Measurements from ENCODE around the gene ASIC5. TPM values are rescaled to one million over a fixed set of nuclear protein-coding genes. Genes with fewer than 3 reads are reported as not detected.

ASIC5 gene
- total RNA-seq, 1 donor from 2014 or later, result not detected

DNA sequence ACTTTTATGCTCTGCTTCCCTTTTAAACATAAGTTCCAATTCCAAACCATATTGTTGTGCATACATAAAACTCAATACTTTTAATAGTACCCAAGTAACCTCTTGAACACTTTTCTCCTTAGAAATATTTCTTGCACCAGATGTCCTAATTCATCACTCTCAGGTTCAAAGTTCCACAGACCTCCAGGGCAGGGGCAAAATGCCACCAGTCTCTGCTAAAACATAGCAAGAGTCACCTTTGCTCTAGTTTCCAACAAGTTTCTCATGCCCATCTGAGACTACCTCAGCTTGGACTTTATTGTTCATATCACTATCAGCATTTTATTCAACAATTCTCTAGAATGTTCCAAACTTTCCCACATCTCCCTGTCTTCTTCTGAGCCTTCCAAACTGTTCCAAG lies 13.7 kb upstream of the ASIC5 start:
- no peak for DNase-seq (ENCODE audit: low read depth in 2 of 2)

DNA sequence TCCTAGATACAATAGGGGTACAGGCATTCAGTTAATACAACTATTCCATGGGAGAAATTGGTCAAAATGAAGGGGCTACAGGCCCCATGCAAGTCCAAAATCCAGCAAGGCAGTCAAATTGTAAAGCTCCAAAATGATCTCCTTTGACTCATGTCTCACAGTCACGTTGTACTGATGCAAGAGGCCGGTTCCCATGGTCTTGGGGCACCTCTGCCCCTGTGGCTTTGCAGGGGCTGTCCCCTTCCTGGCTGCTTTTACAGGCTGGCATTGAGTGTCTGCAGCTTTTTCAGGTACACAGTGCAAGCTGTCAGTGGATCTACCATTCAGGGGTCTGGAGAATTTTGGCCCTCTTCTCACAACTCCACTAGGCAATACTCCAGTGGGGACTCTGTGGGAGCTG lies 12.5 kb upstream of the ASIC5 start:
- no peak for DNase-seq (ENCODE audit: low read depth in 2 of 2)

DNA sequence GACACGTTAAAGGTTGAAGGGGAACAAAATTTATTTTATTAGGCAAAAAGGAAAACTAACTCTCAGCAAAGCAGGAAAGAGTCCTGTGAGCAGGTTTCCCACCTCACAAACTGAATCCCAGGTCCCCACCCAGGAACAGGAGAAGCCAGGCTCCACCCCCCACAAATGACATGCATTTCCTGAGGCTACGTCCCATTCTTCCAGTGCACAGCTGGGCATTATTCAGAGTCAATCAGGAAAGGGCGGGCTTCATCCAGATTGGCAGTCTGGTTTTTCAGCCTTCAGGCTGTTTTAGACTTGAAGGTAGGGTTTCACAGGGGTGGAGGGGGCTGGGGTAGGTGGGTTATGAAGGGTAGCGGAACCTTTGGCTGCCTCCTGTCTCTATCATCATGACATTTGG lies 11.9 kb upstream of the ASIC5 start:
- no peak for DNase-seq (ENCODE audit: low read depth in 2 of 2)

DNA sequence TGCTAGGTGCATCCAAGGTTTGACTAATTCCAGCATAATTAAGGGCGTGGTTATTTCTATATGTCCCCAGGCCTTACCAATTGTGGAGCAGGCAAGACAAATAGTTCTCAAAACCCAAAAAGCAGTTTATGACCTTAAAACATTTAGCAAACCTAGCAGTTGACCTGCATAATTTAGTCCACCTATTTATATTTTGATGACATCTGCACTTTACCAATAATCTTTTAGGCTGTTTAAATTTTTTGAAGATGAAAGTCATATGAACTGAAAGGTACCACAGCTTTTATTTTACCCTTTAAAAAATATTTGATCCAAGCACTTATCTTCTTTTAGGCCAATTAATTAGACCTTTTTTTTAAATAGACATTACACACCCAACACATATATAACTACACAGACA lies 9.8 kb upstream of the ASIC5 start:
- no peak for DNase-seq (ENCODE audit: low read depth in 2 of 2)

DNA sequence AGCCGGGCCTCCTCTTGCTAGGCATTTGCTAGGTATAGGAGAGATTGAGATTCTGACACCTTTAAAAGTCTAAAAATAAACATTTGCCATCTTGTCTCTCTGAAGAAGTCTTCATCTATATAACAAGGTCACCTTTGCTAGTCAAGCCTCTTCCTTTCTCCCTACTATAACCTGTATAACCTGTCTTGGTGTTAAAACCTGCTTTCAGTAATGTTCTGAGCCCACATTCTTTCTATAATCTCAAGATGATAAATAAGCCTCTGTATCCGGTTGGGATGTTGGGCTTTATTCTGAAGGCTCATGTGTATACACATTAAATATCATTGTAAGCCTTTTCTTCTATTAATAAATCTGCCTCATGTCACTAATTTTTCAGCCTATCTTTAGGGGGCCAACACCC lies 10.2 kb downstream of the ASIC5 start:
- DNase-seq (ENCODE audit: low read depth in 2 of 2), result no peak

DNA sequence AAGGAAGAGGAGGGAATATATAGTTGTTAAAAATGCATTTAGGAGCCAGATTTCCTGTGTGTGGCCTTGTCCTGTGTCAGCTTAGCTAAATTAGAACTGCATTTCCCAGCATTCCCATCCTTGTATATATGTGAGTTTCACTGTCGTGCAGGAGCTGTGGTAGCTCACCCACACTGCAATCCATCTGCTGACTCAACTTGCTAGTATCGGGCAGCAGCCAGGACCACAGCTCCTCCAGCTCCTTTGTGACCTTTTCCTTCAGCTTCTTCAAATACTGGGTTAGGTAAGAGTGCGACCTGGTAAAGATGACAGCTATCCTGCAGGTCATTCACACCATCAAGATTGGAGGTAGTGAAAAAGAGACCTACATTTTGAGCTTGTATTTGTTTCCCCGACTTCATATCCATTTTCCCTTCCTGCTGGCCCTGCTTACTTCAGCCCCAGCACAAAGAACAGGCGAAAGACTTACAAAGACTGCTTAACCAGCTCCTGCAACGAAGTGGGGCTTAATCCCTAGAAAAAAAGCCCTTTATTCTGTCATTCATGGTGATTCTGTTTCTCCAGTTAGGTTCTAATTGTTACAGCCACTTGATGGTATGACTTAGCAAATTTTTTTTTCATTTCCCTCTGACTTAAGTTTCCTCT lies 11.4 kb downstream of the ASIC5 start:
- no peak for DNase-seq (ENCODE audit: low read depth in 2 of 2)

DNA sequence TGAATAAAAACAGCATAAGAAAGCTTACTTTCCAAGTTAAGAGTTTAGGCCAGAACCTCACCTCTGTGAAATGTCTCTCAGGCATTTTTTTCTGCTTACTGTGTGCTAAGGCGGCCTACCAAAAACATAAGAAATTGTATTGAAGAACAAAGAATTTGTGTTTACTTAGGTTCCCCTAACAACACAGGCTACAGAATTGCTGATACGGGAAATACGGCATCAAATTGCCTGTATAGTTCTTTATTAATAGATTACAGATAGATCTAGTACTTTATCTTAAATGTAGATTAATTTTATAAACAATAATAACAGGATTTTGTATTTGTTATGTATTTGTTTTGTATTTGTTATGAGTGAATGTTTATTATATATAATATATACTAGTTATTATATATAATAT lies 12.9 kb downstream of the ASIC5 start:
- DNase-seq (ENCODE audit: low read depth in 2 of 2), result no peak

DNA sequence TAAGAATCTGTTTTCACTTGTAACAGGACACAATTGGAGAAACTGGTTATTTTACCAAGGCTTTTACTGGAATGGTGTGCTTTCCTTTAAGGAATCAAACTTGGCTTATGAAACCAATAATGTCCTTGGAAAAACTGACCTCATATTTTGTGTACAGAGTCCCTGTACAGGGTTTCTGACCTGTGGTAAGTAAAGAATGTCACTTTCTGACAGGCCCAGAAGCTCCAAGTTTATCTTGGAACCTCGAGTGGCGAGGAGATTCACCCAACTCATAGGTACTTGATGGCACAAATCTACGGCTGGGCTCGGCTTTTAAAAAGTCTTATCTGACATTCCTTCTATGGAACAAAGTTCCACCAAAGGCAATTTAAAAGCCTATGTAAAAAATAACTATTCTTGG lies 17.0 kb downstream of the ASIC5 start:
- DNase-seq (ENCODE audit: low read depth in 2 of 2), result no peak

DNA sequence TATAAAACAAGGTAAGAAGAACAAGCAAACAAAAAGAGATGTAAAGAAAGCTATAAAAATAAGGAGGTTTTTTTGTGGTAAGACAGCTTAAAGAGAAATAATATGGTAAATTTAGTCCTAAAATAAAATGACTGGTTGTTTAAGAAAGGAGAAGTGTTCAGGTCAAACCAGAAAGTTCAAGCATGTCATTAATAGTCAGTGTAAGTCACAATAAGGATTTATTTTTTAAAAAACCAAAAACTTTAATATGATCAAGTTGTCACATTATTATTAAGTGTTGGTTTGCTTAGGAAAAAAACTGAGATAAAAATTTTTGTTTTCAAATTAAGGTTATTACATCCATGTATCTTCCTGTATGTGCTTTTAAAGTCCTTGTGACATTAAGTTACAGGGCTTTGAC lies 19.1 kb downstream of the ASIC5 start:
- no peak for DNase-seq (ENCODE audit: low read depth in 2 of 2)

DNA sequence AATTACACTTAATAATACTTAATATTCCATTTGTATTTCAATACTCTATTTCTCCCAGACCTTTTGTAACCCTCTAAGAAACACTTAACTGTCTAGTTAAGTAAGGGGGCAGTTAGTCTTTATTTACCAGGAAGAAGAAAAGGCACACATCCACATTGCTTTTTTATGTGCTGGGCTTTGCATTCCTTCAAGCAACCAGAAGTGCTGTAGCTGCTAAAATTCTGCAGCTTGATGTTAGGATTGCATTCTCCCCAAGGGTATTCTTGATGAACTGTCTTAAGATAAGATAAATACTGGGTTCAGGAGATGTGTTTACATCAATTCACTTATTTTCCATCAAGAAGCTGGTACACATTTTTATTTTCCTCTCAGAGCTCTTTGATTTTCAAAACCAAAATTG lies 24.0 kb downstream of the ASIC5 start:
- no peak for DNase-seq (ENCODE audit: low read depth in 2 of 2)

DNA sequence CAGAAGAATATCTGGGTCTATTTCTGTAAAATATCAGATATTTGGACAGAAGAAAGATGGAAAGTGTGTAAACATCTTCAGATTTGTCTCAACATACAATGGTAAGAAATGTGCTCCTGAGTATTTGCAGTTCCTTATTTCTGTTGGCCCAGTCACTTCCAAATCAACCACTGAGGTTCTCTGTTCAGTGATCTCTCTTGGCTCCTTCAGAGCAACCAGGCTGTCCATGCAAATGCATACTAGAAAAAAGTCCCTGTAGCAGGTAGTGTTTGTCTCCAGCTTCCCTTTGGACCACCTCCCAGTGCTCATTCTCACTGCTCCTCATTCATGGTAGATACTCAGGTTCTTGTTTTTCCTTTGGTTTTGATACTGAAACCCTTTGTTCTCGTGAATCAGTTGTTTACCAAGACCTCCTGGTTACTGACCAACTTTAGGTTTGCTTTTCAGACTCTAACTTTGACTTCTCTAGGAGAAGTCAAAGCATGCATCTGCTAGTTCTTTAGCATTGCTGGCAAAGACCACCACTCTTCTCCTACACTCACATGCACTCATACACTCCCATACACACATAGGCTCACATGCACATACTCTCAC lies 28.8 kb downstream of the ASIC5 start:
- no peak for DNase-seq (ENCODE audit: low read depth in 2 of 2)

DNA sequence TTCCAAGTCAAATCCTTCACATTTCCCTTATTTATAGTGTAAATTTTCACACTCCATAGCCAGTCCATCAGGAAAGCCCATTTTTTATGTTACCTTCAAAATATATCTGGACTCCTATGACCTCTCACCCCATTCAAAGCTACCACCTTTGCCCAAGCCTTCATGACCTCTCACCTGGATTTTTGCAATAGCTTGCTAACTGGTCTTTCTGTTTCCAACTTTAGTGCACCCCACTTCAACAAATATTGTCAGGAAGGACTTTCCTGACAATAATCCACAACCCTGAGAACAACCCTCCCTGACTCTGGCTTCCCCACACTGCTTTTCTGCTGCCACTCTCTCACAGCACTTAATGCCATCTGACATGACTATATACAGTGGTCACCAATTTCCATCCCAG lies 33.4 kb downstream of the ASIC5 start:
- DNase-seq (ENCODE audit: low read depth in 2 of 2), result no peak

DNA sequence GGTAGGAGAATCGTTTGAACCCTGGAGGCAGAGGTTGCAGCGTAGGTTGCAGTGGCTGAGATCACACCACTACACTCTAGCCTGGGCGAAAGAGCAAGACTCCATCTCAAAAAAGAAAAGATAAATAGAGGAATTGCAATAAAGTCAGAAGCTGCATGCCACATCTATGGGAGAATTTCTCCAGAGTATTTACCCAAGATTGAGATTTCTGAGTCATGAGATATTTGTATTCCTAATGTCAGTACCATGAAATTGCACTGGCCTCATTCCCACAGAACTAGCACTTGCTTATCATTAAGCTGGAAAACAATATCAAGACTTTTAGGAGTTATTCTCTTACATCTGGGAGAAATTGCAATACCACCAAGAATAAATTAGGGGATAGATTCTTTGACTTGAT lies 37.4 kb downstream of the ASIC5 start:
- no peak for DNase-seq (ENCODE audit: low read depth in 2 of 2)

DNA sequence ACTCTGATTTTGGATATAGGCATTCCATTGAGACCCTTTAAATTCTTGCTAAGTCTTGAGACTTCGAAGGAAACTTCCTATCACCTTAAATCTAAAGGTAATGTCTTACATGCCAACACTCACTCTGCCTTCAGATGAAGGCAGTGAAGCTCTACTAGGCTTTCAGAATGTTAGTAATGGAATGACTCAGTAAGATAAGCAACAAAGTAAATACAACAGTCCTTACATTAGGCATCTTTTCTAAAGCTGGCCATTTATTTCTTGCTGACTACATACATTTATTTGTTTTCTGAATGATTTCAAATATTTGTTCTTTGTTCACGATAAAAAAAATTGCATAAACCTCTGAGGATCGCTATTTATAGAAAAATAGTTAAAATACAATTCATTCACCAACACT lies 43.5 kb downstream of the ASIC5 start:
- no peak for DNase-seq (ENCODE audit: low read depth in 2 of 2)

DNA sequence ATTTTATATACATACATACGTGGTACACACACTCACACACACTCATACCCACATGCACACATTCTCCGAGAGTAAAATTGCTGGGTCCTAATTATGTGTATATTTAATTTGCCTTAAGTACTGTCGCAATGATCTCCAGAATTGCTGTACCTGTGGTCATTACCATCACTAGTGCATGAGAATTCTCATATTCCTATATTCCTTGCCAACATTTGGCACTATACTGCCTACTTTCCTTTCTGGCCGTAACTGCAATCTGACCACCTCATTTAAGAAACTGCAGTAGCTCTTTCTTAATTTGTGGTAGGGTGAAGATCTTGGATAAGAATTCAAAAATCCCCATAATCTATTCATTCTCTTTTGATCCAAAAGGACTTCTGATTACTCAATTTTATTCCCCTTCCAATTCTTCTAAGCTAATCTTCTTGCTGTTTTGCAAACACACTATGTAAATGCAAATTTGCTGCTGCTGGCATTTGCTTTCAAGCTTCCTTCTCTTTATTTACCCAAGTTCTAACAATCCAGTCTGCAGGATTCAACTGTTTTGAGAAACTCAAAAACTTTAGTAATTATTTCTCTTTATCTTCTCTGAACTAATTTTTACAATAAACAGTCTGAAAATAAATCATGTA lies 45.1 kb downstream of the ASIC5 start:
- no peak for DNase-seq (ENCODE audit: low read depth in 2 of 2)

DNA sequence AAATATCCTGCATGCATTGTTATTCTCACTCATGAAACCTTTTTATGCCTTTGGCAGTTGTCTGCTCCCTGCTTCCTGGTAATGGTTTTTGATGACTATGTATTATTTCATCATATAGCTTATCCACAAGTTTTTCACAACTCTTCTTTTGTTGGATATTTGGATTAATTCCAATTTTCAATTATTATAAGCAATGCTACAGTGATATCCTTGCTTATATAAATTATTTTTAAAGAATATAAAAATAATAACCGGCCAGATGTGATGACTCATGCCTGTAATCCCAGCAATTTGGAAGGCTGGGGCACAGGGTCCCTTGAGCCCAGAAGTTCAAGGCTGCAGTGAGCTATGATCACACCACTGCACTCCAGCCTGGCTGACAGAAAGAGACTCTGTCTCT lies 47.0 kb downstream of the ASIC5 start:
- DNase-seq (ENCODE audit: low read depth in 2 of 2), result no peak

DNA sequence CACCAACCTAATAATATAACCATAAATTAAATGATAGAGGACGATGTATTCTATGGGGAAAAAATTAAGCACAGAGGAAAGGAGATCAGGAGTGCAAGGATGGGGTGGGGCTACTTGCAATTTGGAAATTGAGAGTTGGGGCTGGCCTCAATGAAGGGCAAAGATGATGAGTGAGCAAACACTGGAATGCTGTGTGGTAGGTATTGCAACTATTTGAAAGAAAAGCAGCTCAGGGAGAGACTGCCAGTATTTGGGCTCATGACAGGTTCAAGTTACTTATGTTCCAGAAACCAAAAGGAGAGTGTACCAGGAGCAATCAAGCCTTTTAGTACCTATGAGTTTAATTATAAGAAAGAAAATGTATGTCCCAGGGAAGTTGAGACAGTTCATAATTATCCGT lies 47.4 kb downstream of the ASIC5 start:
- no peak for DNase-seq (ENCODE audit: low read depth in 2 of 2)

DNA sequence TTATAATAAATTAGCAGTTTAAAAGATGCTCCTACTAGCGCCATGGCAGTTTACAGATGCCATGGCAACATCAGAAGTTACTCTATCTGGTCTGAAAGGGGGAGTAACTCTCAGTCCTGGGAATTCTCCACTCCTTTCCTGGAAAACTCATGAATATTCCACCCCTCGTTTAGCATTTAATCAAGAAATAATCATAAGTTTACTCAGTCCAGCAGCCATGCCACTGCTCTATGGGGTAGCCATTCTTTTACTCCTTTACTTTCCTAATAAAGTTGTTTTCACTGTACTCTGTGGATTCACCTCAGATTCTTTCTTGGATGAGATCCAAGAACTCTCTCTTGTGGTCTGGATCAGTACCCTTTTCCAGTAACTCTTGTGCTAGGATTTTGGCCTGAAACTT lies 55.0 kb downstream of the ASIC5 start:
- DNase-seq (ENCODE audit: low read depth in 2 of 2), result no peak

DNA sequence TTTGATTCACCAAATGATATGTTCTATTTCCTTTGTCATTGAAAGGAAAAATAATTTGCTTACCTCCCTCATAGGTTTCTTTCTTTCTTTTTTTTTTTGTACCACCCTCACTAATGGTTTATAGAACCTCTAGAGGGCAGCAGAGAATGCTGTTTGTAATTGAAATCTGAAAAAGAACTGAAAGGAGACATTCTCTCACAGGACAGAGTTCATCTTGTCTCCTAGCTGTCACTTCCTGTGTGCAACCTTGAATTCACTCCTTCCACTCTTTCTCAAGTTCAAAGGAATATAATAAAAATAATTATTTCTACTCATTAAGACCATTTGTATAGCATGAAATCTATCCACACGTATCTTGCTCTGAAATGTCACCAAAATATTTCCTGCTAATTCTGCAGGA lies 56.2 kb downstream of the ASIC5 start:
- DNase-seq (ENCODE audit: low read depth in 2 of 2), result peak; percentile 23 to 44

DNA sequence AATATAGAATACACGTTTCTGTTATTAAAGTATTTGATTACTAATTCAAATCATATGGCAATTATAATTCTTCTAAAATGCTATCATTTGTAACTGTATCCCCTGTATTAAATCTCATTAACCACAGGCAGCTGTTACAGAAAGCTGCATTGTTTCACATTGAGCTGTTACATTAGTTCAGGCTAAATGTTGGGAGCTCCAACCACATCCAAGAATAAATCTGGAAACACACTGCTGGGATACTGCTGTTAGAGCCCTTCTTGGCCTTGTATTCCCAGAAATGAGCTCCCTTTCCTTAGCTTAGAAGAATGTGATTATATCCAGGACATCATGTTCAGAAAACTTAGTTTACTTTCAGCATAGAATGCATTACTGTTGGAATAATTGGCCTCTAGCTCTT lies 59.1 kb downstream of the ASIC5 start:
- no peak for DNase-seq (ENCODE audit: low read depth in 2 of 2)

DNA sequence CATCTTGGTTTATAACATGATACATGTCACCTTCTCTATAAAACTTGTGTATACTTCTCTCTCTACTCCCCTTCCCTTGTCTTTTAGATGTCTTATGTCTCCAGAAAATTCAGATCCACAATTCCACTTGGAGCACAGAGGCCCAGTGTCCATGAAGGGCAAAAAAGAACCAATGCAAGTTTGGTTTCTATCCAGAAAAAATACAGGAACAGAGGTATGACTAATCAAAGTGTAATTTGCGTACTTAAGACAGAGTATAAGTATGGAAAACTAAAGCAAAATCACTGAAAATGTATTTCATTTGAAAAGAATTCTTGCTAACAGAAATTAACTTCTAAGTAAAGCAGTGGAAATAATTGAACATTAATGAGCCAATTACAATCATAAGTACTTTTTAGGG lies 61.1 kb downstream of the ASIC5 start:
- no peak for DNase-seq (ENCODE audit: low read depth in 2 of 2)

DNA sequence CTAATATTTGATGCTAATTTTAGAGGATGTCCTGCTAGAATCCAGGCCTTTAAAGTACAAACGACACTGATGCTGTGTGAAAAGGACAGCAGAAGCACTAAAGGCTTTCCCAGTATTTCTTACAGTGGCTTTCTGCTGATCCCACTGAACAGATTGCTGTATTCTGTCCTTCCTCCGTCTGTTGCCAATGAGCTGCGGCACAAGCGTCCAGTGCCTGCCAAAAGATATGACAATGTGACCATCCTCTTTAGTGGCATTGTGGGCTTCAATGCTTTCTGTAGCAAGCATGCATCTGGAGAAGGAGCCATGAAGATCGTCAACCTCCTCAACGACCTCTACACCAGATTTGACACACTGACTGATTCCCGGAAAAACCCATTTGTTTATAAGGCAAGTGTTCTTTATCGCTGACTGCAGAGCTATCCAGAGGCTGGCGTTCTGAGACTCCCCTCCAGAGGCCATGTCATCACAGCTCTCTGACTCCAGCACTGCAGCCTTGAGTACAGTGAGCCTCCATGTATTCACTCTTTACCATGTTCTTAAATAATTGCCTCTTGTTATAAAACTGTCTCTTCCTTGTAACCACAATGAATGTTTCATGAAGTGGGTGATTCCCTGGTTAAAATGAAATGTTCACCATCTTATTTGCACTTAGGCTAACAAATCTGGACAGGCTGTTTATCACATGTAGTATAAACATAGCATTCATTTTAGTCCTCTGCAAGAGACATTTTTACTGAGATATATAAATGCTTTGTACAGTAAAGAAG lies 63.7 kb downstream of the ASIC5 start:
- no peak for DNase-seq (ENCODE audit: low read depth in 2 of 2)
